A673 (cell line): ENCODE measurements around the gene LEFTY1.

Experiments
- EZH2 ChIP-seq: fragments of 200-600 bp; sonication (generic); IDR thresholded peaks from 2 replicates; pipeline ENCODE4 v1.6.1; 2017; ENCODE audit warnings: borderline replicate concordance, low read depth, mild to moderate bottlenecking, mixed read lengths, antibody characterized with exemption, low read length; ENCODE audit not compliant: poor library complexity, severe bottlenecking
- TF ChIP-seq, protein P1 (sequence below): fragments of 300-800, 200-600 bp; sonication (generic); conservative IDR thresholded peaks from 2 replicates; pipeline ENCODE4 v1.5.1; 2017; ENCODE audit warnings: low read depth, mild to moderate bottlenecking, antibody characterized with exemption, low read length, moderate library complexity, mixed read lengths

DNA sequence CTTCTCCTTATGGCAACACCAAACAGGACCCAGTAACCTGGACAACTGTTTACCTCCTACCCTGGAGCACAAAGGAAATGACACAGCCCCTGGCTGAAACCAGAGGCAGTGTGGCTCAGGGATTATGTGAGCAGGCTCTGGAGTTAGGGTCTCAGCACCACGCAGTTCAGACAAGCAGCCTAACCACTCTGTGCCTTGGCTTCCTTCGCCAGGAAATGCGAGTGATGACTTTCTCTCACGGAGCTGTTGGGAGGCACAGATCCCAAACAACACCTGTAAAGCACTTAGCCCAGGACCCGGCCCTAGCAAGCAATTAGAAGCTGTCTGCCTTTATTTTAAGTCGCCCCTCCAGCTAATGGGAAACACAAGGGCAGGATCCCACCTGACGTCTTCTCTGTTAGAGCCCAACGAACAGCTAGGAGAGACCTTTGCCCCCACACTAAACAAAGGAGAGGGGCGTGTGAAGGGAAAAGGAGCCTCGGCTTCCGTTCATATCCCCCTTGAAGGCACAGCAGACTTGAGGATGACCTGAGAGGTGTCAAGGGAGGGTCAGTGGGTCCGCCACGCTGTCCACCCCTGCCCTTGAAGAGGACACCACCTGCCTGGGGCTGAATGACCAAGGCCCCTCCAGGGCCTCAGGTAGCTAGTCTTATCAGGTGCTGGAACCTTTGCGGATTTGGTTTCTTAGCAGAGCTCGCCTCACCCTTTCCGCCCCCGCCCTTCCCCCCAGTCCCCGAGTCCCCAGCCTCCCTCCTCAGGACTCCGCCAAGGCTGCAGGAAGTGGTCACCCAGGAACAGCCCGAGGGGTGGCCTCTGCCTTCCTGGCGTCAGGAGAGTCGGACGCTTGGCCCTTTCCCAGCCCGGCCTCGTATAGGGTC, 7.6 kb downstream of the LEFTY1 start:
- TF ChIP-seq, protein P1, sequence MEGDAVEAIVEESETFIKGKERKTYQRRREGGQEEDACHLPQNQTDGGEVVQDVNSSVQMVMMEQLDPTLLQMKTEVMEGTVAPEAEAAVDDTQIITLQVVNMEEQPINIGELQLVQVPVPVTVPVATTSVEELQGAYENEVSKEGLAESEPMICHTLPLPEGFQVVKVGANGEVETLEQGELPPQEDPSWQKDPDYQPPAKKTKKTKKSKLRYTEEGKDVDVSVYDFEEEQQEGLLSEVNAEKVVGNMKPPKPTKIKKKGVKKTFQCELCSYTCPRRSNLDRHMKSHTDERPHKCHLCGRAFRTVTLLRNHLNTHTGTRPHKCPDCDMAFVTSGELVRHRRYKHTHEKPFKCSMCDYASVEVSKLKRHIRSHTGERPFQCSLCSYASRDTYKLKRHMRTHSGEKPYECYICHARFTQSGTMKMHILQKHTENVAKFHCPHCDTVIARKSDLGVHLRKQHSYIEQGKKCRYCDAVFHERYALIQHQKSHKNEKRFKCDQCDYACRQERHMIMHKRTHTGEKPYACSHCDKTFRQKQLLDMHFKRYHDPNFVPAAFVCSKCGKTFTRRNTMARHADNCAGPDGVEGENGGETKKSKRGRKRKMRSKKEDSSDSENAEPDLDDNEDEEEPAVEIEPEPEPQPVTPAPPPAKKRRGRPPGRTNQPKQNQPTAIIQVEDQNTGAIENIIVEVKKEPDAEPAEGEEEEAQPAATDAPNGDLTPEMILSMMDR: no peak
- TF ChIP-seq EZH2: no peak
